Spleen (tissue), 11 donors: ENCODE results near the gene BLMH. TPM values are rescaled to one million over a fixed set of nuclear protein-coding genes. Genes with fewer than 3 reads are reported as not detected.

Experiments
- DNase-seq: peaks from one replicate; pipeline ENCODE4 v3.0.0-alpha.2; 2020
- H3K27ac ChIP-seq, 8 donors: fragments of 200-600 bp; sonication (generic) in 7 of 8; 1 replicate in 4 of 8; 2 replicates in 4 of 8; pipeline versions ENCODE4 v1.5.0 to v1.8.0; 2016 to 2021; ENCODE audit warnings: inconsistent platforms in 4 of 8, mild to moderate bottlenecking in 4 of 8, moderate library complexity in 1 of 8
- H3K27me3 ChIP-seq, 7 donors: fragments of 200-600 bp; sonication (generic) in 6 of 7; replicated peaks in 1 of 7; 1 replicate in 4 of 7; 2 replicates in 3 of 7; pipeline versions ENCODE4 v1.5.0 to v1.8.0; 2016 to 2021; ENCODE audit warnings: inconsistent platforms in 3 of 7, mild to moderate bottlenecking in 1 of 7
- H3K36me3 ChIP-seq, 6 donors: fragments of 200-600 bp; sonication (generic) in 5 of 6; 1 replicate in 4 of 6; 2 replicates in 2 of 6; pipeline versions ENCODE4 v1.5.0 to v1.8.0; 2016 to 2021; ENCODE audit warnings: inconsistent platforms in 2 of 6
- H3K4me1 ChIP-seq, 6 donors: fragments of 200-600 bp; sonication (generic) in 5 of 6; 1 replicate in 3 of 6; 2 replicates in 3 of 6; pipeline versions ENCODE4 v1.5.0 to v1.8.0; 2016 to 2021; ENCODE audit warnings: inconsistent platforms in 3 of 6
- H3K4me3 ChIP-seq, 8 donors: fragments of 200-600 bp; sonication (generic) in 7 of 8; 1 replicate in 4 of 8; 2 replicates in 4 of 8; pipeline versions ENCODE4 v1.5.0 to v1.8.0; 2016 to 2021; ENCODE audit warnings: inconsistent platforms in 4 of 8, mild to moderate bottlenecking in 4 of 8, moderate library complexity in 2 of 8
- H3K9me3 ChIP-seq, 8 donors: fragments of 200-600 bp; sonication (generic) in 7 of 8; 1 replicate in 4 of 8; 2 replicates in 4 of 8; pipeline versions ENCODE4 v1.5.0 to v1.8.0; 2016 to 2021; ENCODE audit warnings: inconsistent platforms in 4 of 8
- POLR2A ChIP-seq, 3 donors: fragments of 450-650 bp; IDR thresholded peaks; one replicate each; pipeline ENCODE4 v1.5.1; 2017; ENCODE audit warnings: antibody characterized with exemption in 3 of 3, mild to moderate bottlenecking in 1 of 3
- POLR2AphosphoS5 ChIP-seq, 3 donors: sonication (generic); formaldehyde crosslinking; IDR thresholded peaks; one replicate each; pipeline ENCODE4 v1.5.1; 2017; ENCODE audit warnings: antibody characterized with exemption in 3 of 3
- WGBS, 5 donors: extraction: QIAGEN DNeasy Blood & Tissue Kit in 3 of 5; methylation state at CpG; one replicate each; pipeline versions ENCODE4 v1.1.5 to v1.1.7; 2013 to 2018; 5-methylcytosine and 5-hydroxymethylcytosine counted together
- intact Hi-C: fragments of 100-400 bp; cut with DNase I; formaldehyde crosslinking; loops from one replicate; pipeline ENCODE4 v1.15.0; 2023; ENCODE audit warnings: low total_unique reads
- polyA plus RNA-seq, 3 donors: library from polyadenylated mRNA; stranded (reverse); fragments of 200-250 nt; gene quantifications; one replicate each; pipeline ENCODE4 v1.2.1, GENCODE V29; 2013
- total RNA-seq, 7 donors: library from RNA; depleted of rRNA in 3 of 7; stranded (reverse); fragments of >200 nt in 3 of 7; fragmentation: NEBNext Ultra II Directional in 4 of 7; extraction: Animal tissue kit (Norgen Biotek cat#: 25700) in 4 of 7; gene quantifications; one replicate each; pipeline versions ENCODE4 v1.1.0 to v1.2.1, GENCODE V29; 2016 to 2021
- TF ChIP-seq, protein P1 (sequence below), 11 experiments: fragments of 200-600 bp in 7 of 11; fragments of 450-650 bp in 4 of 11; sonication (generic) in 4 of 11; IDR thresholded peaks in 8 of 11; conservative IDR thresholded peaks in 3 of 11; 1 replicate in 7 of 11; 2 replicates in 4 of 11; pipeline versions ENCODE4 v1.4.0 to v1.8.0; 2016 to 2021; ENCODE audit warnings: antibody characterized with exemption in 11 of 11, inconsistent platforms in 4 of 11, mild to moderate bottlenecking in 1 of 11
- donor health status: healthy with polysubstance abuse.
- donor health status: DM: no; HTN: no; CAD: no; lungs with moderate emphysema.
- donor health status: DM: no; HTN: no; CAD: no.
- donor health status: Bipolar disorder and iron deficiency.
- donor health status: healthy.
- donor health status: DM: no; HTN: no; CAD: no.
- donor health status: DM: yes; HTN: yes; CAD: no.

Gene BLMH
- total and polyA plus RNA-seq, 10 donors = 15.6 to 35.5 (median 28.7) TPM

GRCh38 chr17:30318155-30318554 lies 26.4 kb upstream of the BLMH start:
- WGBS, 5 donors = 74 to 93% (median 82%) methylated on average over 3 of the region's 3 CpGs
- intact Hi-C loops = no loop called here
- no peak overlapping the region for H3K27ac ChIP-seq
- no peaks in the 10 kb centered on the region for H3K27me3 ChIP-seq
- no peak overlapping the region for H3K4me3 ChIP-seq
- TF ChIP-seq POLR2A (IDR thresholded peaks at IDR 0.05) = no peak
- TF ChIP-seq, protein P1, sequence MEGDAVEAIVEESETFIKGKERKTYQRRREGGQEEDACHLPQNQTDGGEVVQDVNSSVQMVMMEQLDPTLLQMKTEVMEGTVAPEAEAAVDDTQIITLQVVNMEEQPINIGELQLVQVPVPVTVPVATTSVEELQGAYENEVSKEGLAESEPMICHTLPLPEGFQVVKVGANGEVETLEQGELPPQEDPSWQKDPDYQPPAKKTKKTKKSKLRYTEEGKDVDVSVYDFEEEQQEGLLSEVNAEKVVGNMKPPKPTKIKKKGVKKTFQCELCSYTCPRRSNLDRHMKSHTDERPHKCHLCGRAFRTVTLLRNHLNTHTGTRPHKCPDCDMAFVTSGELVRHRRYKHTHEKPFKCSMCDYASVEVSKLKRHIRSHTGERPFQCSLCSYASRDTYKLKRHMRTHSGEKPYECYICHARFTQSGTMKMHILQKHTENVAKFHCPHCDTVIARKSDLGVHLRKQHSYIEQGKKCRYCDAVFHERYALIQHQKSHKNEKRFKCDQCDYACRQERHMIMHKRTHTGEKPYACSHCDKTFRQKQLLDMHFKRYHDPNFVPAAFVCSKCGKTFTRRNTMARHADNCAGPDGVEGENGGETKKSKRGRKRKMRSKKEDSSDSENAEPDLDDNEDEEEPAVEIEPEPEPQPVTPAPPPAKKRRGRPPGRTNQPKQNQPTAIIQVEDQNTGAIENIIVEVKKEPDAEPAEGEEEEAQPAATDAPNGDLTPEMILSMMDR (IDR thresholded peaks at IDR 0.05 in 8 of 11, conservative IDR thresholded peaks at IDR 0.05 in 3 of 11) = no peak
- TF ChIP-seq POLR2AphosphoS5 (IDR thresholded peaks at IDR 0.05) = no peak
- no peak for DNase-seq
- no peaks in the 10 kb centered on the region for H3K9me3 ChIP-seq
- H3K4me1 ChIP-seq = peaks cover 0 to 6% (median under 1%) of the 10 kb centered on the region in 6 donors
- H3K36me3 ChIP-seq = no peaks in the 10 kb centered on the region

- no peak for DNase-seq
- no peak overlapping the region for H3K27ac ChIP-seq
- H3K27me3 ChIP-seq = no peaks in the 10 kb centered on the region
- intact Hi-C loops = no loop called here
- no peaks in the 10 kb centered on the region for H3K36me3 ChIP-seq
- H3K4me3 ChIP-seq = no peak overlapping the region
- 68 to 91% (median 75%) methylated on average over 1 of the region's 1 CpG for WGBS, 5 donors
- no peaks in the 10 kb centered on the region for H3K4me1 ChIP-seq
- H3K9me3 ChIP-seq = no peaks in the 10 kb centered on the region
- TF ChIP-seq, protein P1 (IDR thresholded peaks at IDR 0.05 in 8 of 11, conservative IDR thresholded peaks at IDR 0.05 in 3 of 11) = no peak
- no peak for TF ChIP-seq POLR2A (IDR thresholded peaks at IDR 0.05)
- no peak for TF ChIP-seq POLR2AphosphoS5 (IDR thresholded peaks at IDR 0.05)
Measured at GRCh38 chr17:30316736-30317135, 25.0 kb upstream of the BLMH start.

- no peak overlapping the region for H3K4me3 ChIP-seq
- TF ChIP-seq, protein P1 (IDR thresholded peaks at IDR 0.05 in 8 of 11, conservative IDR thresholded peaks at IDR 0.05 in 3 of 11) = no peak
- TF ChIP-seq POLR2A (IDR thresholded peaks at IDR 0.05) (no peak), POLR2AphosphoS5 (IDR thresholded peaks at IDR 0.05) (no peak)
- H3K27ac ChIP-seq = no peak overlapping the region
- H3K4me1 ChIP-seq = no peaks in the 10 kb centered on the region
- H3K36me3 ChIP-seq = no peaks in the 10 kb centered on the region
- no peaks in the 10 kb centered on the region for H3K27me3 ChIP-seq
- intact Hi-C loops = no loop called here
- WGBS, 5 donors = 85 to 90% (median 88%) methylated on average over 2 of the region's 2 CpGs
- no peaks in the 10 kb centered on the region for H3K9me3 ChIP-seq
- DNase-seq = no peak
Measured at GRCh38 chr17:30315106-30315505, 23.4 kb upstream of the BLMH start.

GRCh38 chr17:30314474-30314873 lies 22.7 kb upstream of the BLMH start:
- DNase-seq = no peak
- intact Hi-C loops = no loop called here
- H3K4me3 ChIP-seq = no peak overlapping the region
- no peaks in the 10 kb centered on the region for H3K36me3 ChIP-seq
- no peaks in the 10 kb centered on the region for H3K9me3 ChIP-seq
- WGBS, 5 donors = 54 to 78% (median 67%) methylated on average over 1 of the region's 1 CpG
- no peak overlapping the region for H3K27ac ChIP-seq
- no peaks in the 10 kb centered on the region for H3K4me1 ChIP-seq
- H3K27me3 ChIP-seq = no peaks in the 10 kb centered on the region
- TF ChIP-seq, protein P1 (IDR thresholded peaks at IDR 0.05 in 8 of 11, conservative IDR thresholded peaks at IDR 0.05 in 3 of 11) = no peak
- TF ChIP-seq POLR2A (IDR thresholded peaks at IDR 0.05) = no peak
- no peak for TF ChIP-seq POLR2AphosphoS5 (IDR thresholded peaks at IDR 0.05)
